Measurements from ENCODE around the gene P2RX6.

GRCh38 chr22:20996031-20996410 lies 18.9 kb upstream of the P2RX6 start:
- TF ChIP-seq SIN3A (IDR thresholded peaks at IDR 0.05; ENCODE audit: borderline replicate concordance, low read depth, low read length) (no peak), CTCF (IDR thresholded peaks at IDR 0.05) (no peak), POLR2AphosphoS5 (IDR thresholded peaks at IDR 0.05; ENCODE audit: low read depth, low read length) (no peak), USF2 (IDR thresholded peaks at IDR 0.05; ENCODE audit: borderline replicate concordance, low read depth, low read length) (no peak), EZH2phosphoT487 (IDR thresholded peaks at IDR 0.05; ENCODE audit: borderline replicate concordance, low read depth) (no peak)

Measured in SK-N-SH (cell line).